Gastroesophageal sphincter (tissue), 4 donors: ENCODE data around the gene FRMPD1. TPM values are rescaled to one million over a fixed set of nuclear protein-coding genes. Genes with fewer than 3 reads are reported as not detected.
A peak's percentile ranks its signal among the peaks of the same experiment; 100 is the strongest.

Experiments
- ATAC-seq: fragments of 150-250 bp; one replicate; pipeline ENCODE4 v1.9.1; 2016; ENCODE audit warnings: mild to moderate bottlenecking, moderate library complexity
- H3K27ac ChIP-seq, 4 donors: fragments of 200-600 bp; sonication (generic) in 3 of 4; 1 replicate in 3 of 4; 2 replicates in 1 of 4; pipeline ENCODE4 v1.5.1; 2016 to 2019
- H3K27me3 ChIP-seq: fragments of 200-600 bp; sonication (generic); one replicate; pipeline ENCODE4 v1.5.1; 2019
- H3K36me3 ChIP-seq, 2 donors: fragments of 200-600 bp; sonication (generic); one replicate each; pipeline ENCODE4 v1.5.1; 2019; ENCODE audit warnings: control low read depth in 1 of 2
- H3K4me1 ChIP-seq, 3 donors: fragments of 200-600 bp; sonication (generic); 1 replicate in 2 of 3; 2 replicates in 1 of 3; pipeline ENCODE4 v1.5.1; 2016 to 2019; ENCODE audit warnings: control low read depth in 2 of 3
- H3K4me3 ChIP-seq, 2 donors: fragments of 200-600 bp; sonication (generic); one replicate each; pipeline ENCODE4 v1.5.1; 2019; ENCODE audit warnings: mild to moderate bottlenecking in 1 of 2, moderate library complexity in 1 of 2
- H3K9me3 ChIP-seq, 3 donors: fragments of 200-600 bp; sonication (generic); one replicate each; pipeline ENCODE4 v1.5.1; 2017 to 2019; ENCODE audit warnings: control low read depth in 2 of 3
- CTCF ChIP-seq, 4 experiments: fragments of 200-600 bp in 2 of 4; fragments of 450-650 bp in 2 of 4; sonication (generic) in 1 of 4; IDR thresholded peaks; one replicate each; pipeline ENCODE4 v1.5.1; 2017 to 2019; ENCODE audit warnings: antibody characterized with exemption in 4 of 4, mild to moderate bottlenecking in 2 of 4, moderate library complexity in 2 of 4
- EP300 ChIP-seq: sonication (generic); formaldehyde crosslinking; IDR thresholded peaks from one replicate; pipeline ENCODE4 v1.6.1; 2017; ENCODE audit warnings: antibody characterized with exemption, mild to moderate bottlenecking
- POLR2A ChIP-seq, 2 donors: fragments of 450-650 bp; IDR thresholded peaks; one replicate each; pipeline ENCODE4 v1.6.1; 2017; ENCODE audit warnings: antibody characterized with exemption in 2 of 2, mild to moderate bottlenecking in 2 of 2, moderate library complexity in 1 of 2
- POLR2AphosphoS5 ChIP-seq: sonication (generic); formaldehyde crosslinking; IDR thresholded peaks from one replicate; pipeline ENCODE4 v1.6.1; 2017; ENCODE audit warnings: antibody characterized with exemption
- WGBS, 2 donors: methylation state at CpG; one replicate each; pipeline ENCODE4 v1.1.5; 2018; ENCODE audit warnings: low coverage in 1 of 2; 5-methylcytosine and 5-hydroxymethylcytosine counted together
- total RNA-seq, 4 donors: library from RNA; depleted of rRNA; stranded (reverse); fragments of >200 nt; gene quantifications; one replicate each; pipeline ENCODE4 v1.1.0, GENCODE V29; 2016

FRMPD1 gene
- total RNA-seq, 4 donors from 2014 or later: 0.27 TPM; not detected in 3

GRCh38 chr9:37784291-37784615, 133.5 kb downstream of the FRMPD1 start:
- peaks cover 5% of the 10 kb centered on the region for H3K27me3 ChIP-seq
- peaks cover 0 to 30% (median 4%) of the 10 kb centered on the region in 3 donors for H3K4me1 ChIP-seq
- H3K9me3 ChIP-seq: no peaks in the 10 kb centered on the region
- ATAC-seq: no peak
- peak overlapping the region; percentile 81 to 89 for H3K4me3 ChIP-seq
- H3K36me3 ChIP-seq: peaks cover 0 to 45% of the 10 kb centered on the region in 2 donors
- peak overlapping the region; percentile 7 to 90 (median 86) for H3K27ac ChIP-seq
- WGBS, 2 donors: 3% methylated on average over 5 of the region's 6 CpGs; no CpG with 5 or more reads in 1 of the 2 donors
- TF ChIP-seq POLR2A (IDR thresholded peaks at IDR 0.05) (no peak), POLR2AphosphoS5 (no peak), CTCF (IDR thresholded peaks at IDR 0.05) (no peak), EP300 (no peak)

GRCh38 chr9:37784616-37785483, 134.1 kb downstream of the FRMPD1 start, which contains the start of gene EXOSC3:
Gene EXOSC3, minus strand, starts transcription at chr9:37785064. Its CDS starts 20 bp downstream, at chr9:37785044.
- Histone ChIP-seq H3K27me3 (peaks cover 5% of the 10 kb centered on the region), H3K9me3 (no peaks in the 10 kb centered on the region), H3K36me3 (peaks cover 0 to 39% of the 10 kb centered on the region in 2 donors), H3K4me3 (peak within 1 kb of the TSS; percentile 81 to 89), H3K27ac (peak within 1 kb of the TSS; percentile 7 to 90 (median 86)), H3K4me1 (peaks cover 0 to 30% (median 4%) of the 10 kb centered on the region in 3 donors)
- 9% methylated on average over 8 of the region's 73 CpGs; no CpG with 5 or more reads in 1 of the 2 donors for WGBS, 2 donors
- no peak for TF ChIP-seq EP300
- TF ChIP-seq CTCF (IDR thresholded peaks at IDR 0.05): peak in 1 of 4 experiments; percentile 25
- peak; percentile 83 for TF ChIP-seq POLR2AphosphoS5
- peak; percentile 58 to 73 for TF ChIP-seq POLR2A (IDR thresholded peaks at IDR 0.05)
- ATAC-seq: peak; percentile 94

- Histone ChIP-seq H3K4me3 (no peak overlapping the region), H3K36me3 (peaks cover 0 to 19% of the 10 kb centered on the region in 2 donors), H3K9me3 (no peaks in the 10 kb centered on the region), H3K27ac (no peak overlapping the region), H3K27me3 (peaks cover 5% of the 10 kb centered on the region), H3K4me1 (peaks cover 0 to 30% (median 4%) of the 10 kb centered on the region in 3 donors)
- no peak for ATAC-seq
- TF ChIP-seq CTCF (IDR thresholded peaks at IDR 0.05) (no peak), POLR2A (IDR thresholded peaks at IDR 0.05) (no peak), POLR2AphosphoS5 (no peak), EP300 (no peak)
- no CpG with 5 or more reads among the region's 45 CpGs for WGBS, 2 donors
These were observed 136.3 kb downstream of the FRMPD1 start for GRCh38 chr9:37787059-37787458.

- no peak overlapping the region for H3K27ac ChIP-seq
- no peaks in the 10 kb centered on the region for H3K9me3 ChIP-seq
- TF ChIP-seq POLR2AphosphoS5 (no peak), EP300 (no peak), POLR2A (IDR thresholded peaks at IDR 0.05) (no peak), CTCF (IDR thresholded peaks at IDR 0.05) (no peak)
- no peak overlapping the region for H3K4me3 ChIP-seq
- ATAC-seq: no peak
- peaks cover 0 to 18% (median 4%) of the 10 kb centered on the region in 3 donors for H3K4me1 ChIP-seq
- H3K36me3 ChIP-seq: peaks cover 0 to 6% of the 10 kb centered on the region in 2 donors
- WGBS, 2 donors: 80 to 100% methylated on average over 2 to 6 of the region's 6 CpGs
- H3K27me3 ChIP-seq: peaks cover 5% of the 10 kb centered on the region
These were observed 137.6 kb downstream of the FRMPD1 start for GRCh38 chr9:37788332-37788731.
